ENCODE data around the gene PFDN2. TPM values are rescaled to one million over a fixed set of nuclear protein-coding genes. Genes with fewer than 3 reads are reported as not detected.

The PFDN2 gene
- total RNA-seq, 1 donor: 39.9 TPM

GRCh38 chr1:161076410-161076809 is 41.4 kb downstream of the PFDN2 start:
- TF ChIP-seq CTCF (IDR thresholded peaks at IDR 0.05; ENCODE audit: insufficient read depth, low read length): no peak
- no peak overlapping the region for H3K4me3 ChIP-seq (ENCODE audit: low read depth, low read length)
- no peak for DNase-seq (ENCODE audit: low read depth)

DNA sequence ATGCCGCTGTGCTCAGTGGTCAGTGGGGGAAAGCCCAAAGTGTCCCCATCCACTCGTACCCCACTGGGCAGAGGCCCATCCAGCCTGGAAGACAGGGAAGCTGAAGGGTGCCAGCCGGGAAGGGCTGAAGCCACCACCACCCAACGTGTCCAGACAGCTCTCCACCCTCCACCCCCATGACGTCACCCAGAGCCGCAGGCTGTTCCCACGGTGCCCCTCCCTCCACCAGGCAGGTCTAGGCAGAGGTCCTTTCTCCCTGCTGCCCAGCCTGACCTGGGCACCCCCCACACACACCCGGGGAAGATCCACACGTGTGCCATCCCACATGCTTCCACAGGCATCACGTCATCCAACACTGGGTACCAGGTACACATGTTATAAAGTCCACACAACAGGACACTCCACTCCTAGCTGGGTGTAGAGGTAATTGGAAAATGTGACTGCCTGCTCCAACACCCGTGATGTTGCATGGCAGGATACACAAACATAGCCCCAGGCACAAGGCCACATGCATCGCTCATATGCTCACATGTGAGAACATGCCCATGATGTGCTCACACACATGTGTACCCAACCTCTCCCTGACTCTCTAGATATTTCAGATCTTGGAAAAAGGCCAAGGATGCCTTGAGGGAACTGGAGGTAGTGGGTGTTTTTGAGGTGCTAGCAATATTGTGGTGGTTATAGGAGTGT is 43.0 kb downstream of the PFDN2 start:
- TF ChIP-seq CTCF (IDR thresholded peaks at IDR 0.05; ENCODE audit: insufficient read depth, low read length): no peak
- no peak for DNase-seq (ENCODE audit: low read depth)
- no peak overlapping the region for H3K4me3 ChIP-seq (ENCODE audit: low read depth, low read length)

DNA sequence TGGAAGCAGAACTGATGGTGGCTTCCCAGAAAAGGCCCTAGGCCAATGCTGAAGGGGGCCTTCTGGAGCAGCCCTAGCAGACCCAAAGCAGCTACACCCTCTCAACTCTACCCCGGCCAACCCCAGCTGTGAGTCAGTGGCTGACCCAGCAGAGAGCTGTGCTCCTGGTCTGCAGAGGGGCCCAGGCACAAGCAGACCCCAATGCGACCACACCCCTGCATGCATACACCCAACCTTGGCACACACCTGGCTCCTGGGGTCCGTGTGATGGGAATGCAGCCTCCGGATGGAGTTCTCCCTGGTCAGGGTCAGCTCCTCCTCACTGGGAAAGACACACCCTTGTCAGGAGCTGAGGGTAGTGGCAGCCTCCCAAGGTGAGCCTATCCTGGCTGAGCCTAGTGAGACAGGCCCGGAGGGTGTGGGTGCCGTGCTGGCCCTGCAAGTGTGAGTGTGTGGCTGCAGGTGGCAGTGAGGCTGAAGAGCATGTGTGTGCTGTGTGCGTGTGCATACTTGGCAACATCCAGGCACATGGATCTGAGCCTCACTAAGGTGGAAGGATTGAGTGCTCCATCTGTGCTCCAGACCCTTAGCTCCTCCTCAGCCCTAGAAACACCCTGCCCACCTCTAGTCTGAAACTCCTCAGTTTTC is 44.2 kb downstream of the PFDN2 start:
- TF ChIP-seq CTCF (IDR thresholded peaks at IDR 0.05; ENCODE audit: insufficient read depth, low read length): no peak
- no peak for DNase-seq (ENCODE audit: low read depth)
- no peak overlapping the region for H3K4me3 ChIP-seq (ENCODE audit: low read depth, low read length)

- no peak for TF ChIP-seq CTCF (IDR thresholded peaks at IDR 0.05; ENCODE audit: insufficient read depth, low read length)
- H3K4me3 ChIP-seq (ENCODE audit: low read depth, low read length): no peak overlapping the region
- DNase-seq (ENCODE audit: low read depth): no peak
These were observed 44.9 kb downstream of the PFDN2 start for GRCh38 chr1:161072751-161073449.

GRCh38 chr1:161071886-161072371 is 45.9 kb downstream of the PFDN2 start:
- TF ChIP-seq CTCF (IDR thresholded peaks at IDR 0.05; ENCODE audit: insufficient read depth, low read length): peak; percentile 72
- no peak overlapping the region for H3K4me3 ChIP-seq (ENCODE audit: low read depth, low read length)
- peak; percentile 69 for DNase-seq (ENCODE audit: low read depth)

DNA sequence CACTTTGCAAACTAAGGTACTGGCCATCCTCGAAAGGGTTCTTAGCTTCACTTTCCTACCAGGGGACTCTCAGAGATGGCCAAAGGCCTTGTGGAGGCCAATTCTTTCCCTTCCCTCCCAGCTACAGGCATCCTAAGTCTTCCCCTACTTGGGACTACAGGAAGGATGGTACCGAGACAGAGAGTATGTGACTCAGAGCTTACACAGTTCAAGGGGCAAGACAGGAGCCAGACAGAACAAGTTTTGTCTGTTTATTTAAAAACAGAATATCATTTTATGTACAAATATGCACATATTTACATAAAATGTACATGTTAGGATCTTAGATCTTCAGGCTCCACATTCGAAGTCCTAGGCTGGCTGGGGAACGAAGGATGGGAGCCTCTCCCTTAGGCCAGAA is 47.1 kb downstream of the PFDN2 start:
- no peak for TF ChIP-seq CTCF (IDR thresholded peaks at IDR 0.05; ENCODE audit: insufficient read depth, low read length)
- DNase-seq (ENCODE audit: low read depth): no peak
- H3K4me3 ChIP-seq (ENCODE audit: low read depth, low read length): no peak overlapping the region
